PC-9 (cell line): ENCODE results near the gene KLHDC9. TPM values are rescaled to one million over a fixed set of nuclear protein-coding genes. Genes with fewer than 3 reads are reported as not detected.

Experiments used
- BruUV-seq: library from RNA; stranded (reverse); fragments of 400-500 nt; replicated peaks from 2 replicates; lab custom pipeline; 2021; lab: Mats Ljungman, UMichigan
- CTCF ChIA-PET: fragments of 300-600 bp; sonication (Branson Sonifier 250); formaldehyde crosslinking; loops from one replicate; lab custom pipeline; 2022; ENCODE audit warnings: antibody characterized with exemption; lab: Charles Lee
- POLR2A ChIA-PET: fragments of 300-600 bp; sonication (Branson Sonifier 250); formaldehyde crosslinking; loops from one replicate; lab custom pipeline; 2022; ENCODE audit warnings: antibody characterized with exemption; ENCODE audit not compliant: unreplicated experiment; lab: Charles Lee
- DNase-seq, 2 experiments: peaks; one replicate each; pipeline versions ENCODE4 v3.0.0 to v3.0.0-alpha.2; 2015 to 2022; ENCODE audit warnings: mixed read lengths in 1 of 2
- H2AFZ ChIP-seq: fragments of 200-600 bp; sonication (generic); 2 replicates; pipeline ENCODE4 v1.8.1; 2017; ENCODE audit warnings: antibody characterized with exemption
- H3F3A ChIP-seq: fragments of 200-600 bp; sonication (generic); 2 replicates; pipeline ENCODE4 v1.8.1; 2017; ENCODE audit warnings: antibody characterized with exemption, mild to moderate bottlenecking, low read depth; ENCODE audit not compliant: insufficient read depth
- H3K27ac ChIP-seq: fragments of 200-600 bp; sonication (generic); 2 replicates; pipeline ENCODE4 v1.6.1; 2016; ENCODE audit warnings: mixed run types
- H3K27me3 ChIP-seq: fragments of 200-600 bp; sonication (generic); 2 replicates; pipeline ENCODE4 v1.6.1; 2016; ENCODE audit warnings: low read depth, mixed run types; ENCODE audit not compliant: insufficient read depth
- H3K36me3 ChIP-seq: fragments of 200-600 bp; sonication (generic); 2 replicates; pipeline ENCODE4 v1.6.1; 2016; ENCODE audit warnings: low read depth, mixed run types
- H3K4me1 ChIP-seq: fragments of 200-600 bp; sonication (generic); replicated peaks from 2 replicates; pipeline ENCODE4 v1.6.1; 2016; ENCODE audit warnings: mixed run types; ENCODE audit not compliant: insufficient read depth
- H3K4me2 ChIP-seq: fragments of 200-600 bp; sonication (generic); 2 replicates; pipeline ENCODE4 v1.6.1; 2017; ENCODE audit warnings: mixed run types
- H3K4me3 ChIP-seq: fragments of 200-600 bp; sonication (generic); 2 replicates; pipeline ENCODE4 v1.6.1; 2016; ENCODE audit warnings: mixed run types
- H3K79me2 ChIP-seq: fragments of 200-600 bp; sonication (generic); 2 replicates; pipeline ENCODE4 v1.6.1; 2017; ENCODE audit warnings: low read depth, mixed run types
- H3K9me2 ChIP-seq: fragments of 200-600 bp; sonication (generic); 2 replicates; pipeline ENCODE4 v1.8.1; 2017; ENCODE audit warnings: mild to moderate bottlenecking; ENCODE audit not compliant: insufficient read depth
- H3K9me3 ChIP-seq: fragments of 200-600 bp; sonication (generic); 2 replicates; pipeline ENCODE4 v1.8.1; 2016; ENCODE audit warnings: low read depth; ENCODE audit not compliant: insufficient read depth
- H4K20me1 ChIP-seq: fragments of 200-600 bp; sonication (generic); 2 replicates; pipeline ENCODE4 v1.8.1; 2017; ENCODE audit not compliant: insufficient read depth
- EZH2 ChIP-seq: fragments of 200-600 bp; sonication (generic); IDR thresholded peaks from 2 replicates; pipeline ENCODE4 v1.8.0; 2017; ENCODE audit warnings: antibody characterized with exemption, low read depth
- intact Hi-C: fragments of 100-400 bp; cut with micrococcal nuclease; formaldehyde crosslinking; loops from one replicate; pipeline ENCODE4 v1.10.0; 2022; ENCODE audit not compliant: unreplicated experiment
- total RNA-seq: library from RNA; stranded (reverse); gene quantifications from 2 replicates; pipeline ENCODE4 v1.2.3, GENCODE V29; 2021
- TF ChIP-seq, protein P1 (sequence below): fragments of 200-600 bp; sonication (generic); conservative IDR thresholded peaks from 2 replicates; pipeline ENCODE4 v1.6.1; 2017; ENCODE audit warnings: mixed run types, antibody characterized with exemption, mild to moderate bottlenecking, moderate library complexity

The KLHDC9 gene
- total RNA-seq, 1 experiment from 2014 or later, result 5.6 TPM

DNA sequence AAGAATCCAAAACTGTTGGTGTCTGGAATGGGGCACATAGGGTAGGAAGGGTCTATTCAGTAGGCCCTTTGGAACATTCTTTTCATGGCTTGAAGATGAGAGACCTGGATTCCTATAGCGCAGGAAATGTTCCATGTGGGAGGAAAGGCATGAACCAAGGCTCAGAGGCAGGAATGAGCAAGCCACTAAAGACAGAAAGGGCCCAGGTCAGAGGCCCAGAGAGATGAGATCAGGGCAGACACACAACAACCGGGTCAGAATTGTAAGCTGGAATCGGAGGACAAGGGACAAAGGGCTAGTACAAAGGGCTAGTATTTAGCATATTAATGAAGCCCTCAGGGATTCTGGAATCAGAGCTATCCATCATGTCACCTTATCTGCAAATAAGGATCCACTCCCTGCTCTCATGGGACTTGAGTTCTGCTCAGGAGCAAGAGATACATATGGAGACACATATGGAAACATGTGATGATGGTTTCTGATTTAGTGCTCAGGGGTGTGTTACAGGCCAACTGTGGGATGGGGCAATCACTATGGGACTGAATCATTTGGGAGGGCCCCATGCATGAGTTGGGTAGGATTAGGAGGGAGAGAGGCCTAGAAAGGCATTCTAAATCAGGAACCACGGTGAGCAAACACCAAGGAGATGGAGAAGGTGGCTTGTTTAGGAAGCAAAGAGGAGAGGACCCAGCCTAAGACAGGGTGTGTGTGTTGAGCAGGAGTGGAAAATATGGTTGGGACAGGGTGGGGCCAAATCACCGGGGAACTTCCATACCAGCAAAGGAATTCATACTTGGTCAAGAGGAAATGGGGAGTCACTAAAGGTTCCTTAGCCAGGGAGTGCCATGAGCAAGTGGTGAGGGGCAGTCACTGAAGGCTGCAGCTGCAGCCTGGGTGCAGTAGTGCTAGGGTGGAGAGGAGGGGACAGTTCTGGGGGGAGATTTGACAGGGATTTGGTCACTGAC lies 17.4 kb upstream of the KLHDC9 start:
- CTCF ChIA-PET, result no interaction called here
- Histone ChIP-seq H3K9me2 (no peaks in the 10 kb centered on the region), H3K27me3 (no peaks in the 10 kb centered on the region), H3F3A (peaks cover 24% of the 10 kb centered on the region; the same call in 1 of the 2 replicates), H3K27ac (no peak overlapping the region), H3K4me2 (peak overlapping the region; percentile 40), H3K9me3 (no peaks in the 10 kb centered on the region), H2AFZ (no peak overlapping the region), H3K36me3 (no peaks in the 10 kb centered on the region), H4K20me1 (no peaks in the 10 kb centered on the region), H3K4me3 (no peak overlapping the region), H3K4me1 (peaks cover 51% of the 10 kb centered on the region), H3K79me2 (peaks cover 43% of the 10 kb centered on the region)
- POLR2A ChIA-PET, result interaction anchor here (0.5 kb wide), 1 partner anchor 29 kb away, joined by 17 read pairs; no protein-coding TSS in a partner anchor
- intact Hi-C loops, result no loop called here
- no TSS peak for BruUV-seq
- no peak for DNase-seq
- TF ChIP-seq, protein P1, sequence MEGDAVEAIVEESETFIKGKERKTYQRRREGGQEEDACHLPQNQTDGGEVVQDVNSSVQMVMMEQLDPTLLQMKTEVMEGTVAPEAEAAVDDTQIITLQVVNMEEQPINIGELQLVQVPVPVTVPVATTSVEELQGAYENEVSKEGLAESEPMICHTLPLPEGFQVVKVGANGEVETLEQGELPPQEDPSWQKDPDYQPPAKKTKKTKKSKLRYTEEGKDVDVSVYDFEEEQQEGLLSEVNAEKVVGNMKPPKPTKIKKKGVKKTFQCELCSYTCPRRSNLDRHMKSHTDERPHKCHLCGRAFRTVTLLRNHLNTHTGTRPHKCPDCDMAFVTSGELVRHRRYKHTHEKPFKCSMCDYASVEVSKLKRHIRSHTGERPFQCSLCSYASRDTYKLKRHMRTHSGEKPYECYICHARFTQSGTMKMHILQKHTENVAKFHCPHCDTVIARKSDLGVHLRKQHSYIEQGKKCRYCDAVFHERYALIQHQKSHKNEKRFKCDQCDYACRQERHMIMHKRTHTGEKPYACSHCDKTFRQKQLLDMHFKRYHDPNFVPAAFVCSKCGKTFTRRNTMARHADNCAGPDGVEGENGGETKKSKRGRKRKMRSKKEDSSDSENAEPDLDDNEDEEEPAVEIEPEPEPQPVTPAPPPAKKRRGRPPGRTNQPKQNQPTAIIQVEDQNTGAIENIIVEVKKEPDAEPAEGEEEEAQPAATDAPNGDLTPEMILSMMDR, result no peak
- no peak for TF ChIP-seq EZH2

DNA sequence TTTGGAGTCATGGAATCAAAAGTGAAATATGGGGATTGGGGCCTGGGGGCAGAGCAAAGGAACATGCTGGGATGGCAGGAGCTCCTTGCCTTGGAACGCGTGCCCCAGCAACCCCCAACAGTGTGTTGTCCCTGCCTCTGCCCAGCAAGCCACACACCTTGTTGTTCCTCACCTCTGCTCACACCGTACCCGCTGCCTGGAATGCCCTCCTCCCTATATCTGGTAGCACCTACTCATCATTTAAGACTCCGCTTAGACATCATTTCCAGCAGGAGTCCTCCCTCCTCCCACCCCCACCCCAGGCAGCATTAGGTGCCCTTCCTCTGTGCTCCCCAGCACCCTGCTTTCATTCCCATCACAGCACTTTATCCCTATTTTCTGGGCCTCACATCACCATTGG lies 16.6 kb upstream of the KLHDC9 start:
- peaks cover 59% of the 10 kb centered on the region for H3K4me1 ChIP-seq
- ChIA-PET CTCF (no interaction called here), POLR2A (interaction anchor here (0.5 to 0.6 kb wide), 2 partner anchors 30 to 685 kb away, joined by 3 to 17 read pairs; no protein-coding TSS in a partner anchor)
- H3K9me3 ChIP-seq, result no peaks in the 10 kb centered on the region
- no peaks in the 10 kb centered on the region for H3K36me3 ChIP-seq
- no TSS peak for BruUV-seq
- no peaks in the 10 kb centered on the region for H4K20me1 ChIP-seq
- no peak for TF ChIP-seq EZH2
- TF ChIP-seq, protein P1, result no peak
- 0 out of 2 replicates have a peak overlapping the region, but pooled peaks have one; percentile 81 for H3K27ac ChIP-seq
- no peak overlapping the region for H3K4me3 ChIP-seq
- intact Hi-C loops, result no loop called here
- no peak overlapping the region for H3K4me2 ChIP-seq
- no peaks in the 10 kb centered on the region for H3K9me2 ChIP-seq
- H3K79me2 ChIP-seq, result peaks cover 51% of the 10 kb centered on the region
- no peaks in the 10 kb centered on the region for H3K27me3 ChIP-seq
- DNase-seq, result no peak
- H3F3A ChIP-seq, result peaks cover 24% of the 10 kb centered on the region; the same call in 1 of the 2 replicates
- no peak overlapping the region for H2AFZ ChIP-seq

DNA sequence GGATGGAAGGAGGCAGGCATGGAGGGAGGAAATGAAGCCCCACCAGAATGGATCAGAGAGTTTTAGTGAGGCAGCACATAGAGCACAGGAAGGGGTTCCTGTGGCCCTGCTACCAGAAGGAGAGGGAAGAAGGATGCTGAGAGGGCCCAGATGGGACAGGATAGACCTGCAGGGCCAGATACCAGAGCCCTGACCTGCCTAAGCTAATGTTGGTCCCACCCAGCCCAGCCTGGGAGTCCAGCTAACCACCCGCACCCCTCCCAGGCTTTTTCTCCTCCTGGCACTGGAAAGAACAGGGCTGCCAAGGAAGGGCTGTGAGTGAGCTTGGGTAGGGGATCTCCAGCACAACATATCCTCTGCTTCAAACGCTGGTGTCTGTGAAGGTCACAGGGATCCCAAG lies 15.7 kb upstream of the KLHDC9 start:
- intact Hi-C loops, result loop anchor here (2.0 kb wide), 2 partner anchors 14 to 38 kb away; partner anchors contain the start of gene USF1
- Histone ChIP-seq H4K20me1 (no peaks in the 10 kb centered on the region), H2AFZ (no peak overlapping the region), H3K4me3 (peak overlapping the region; percentile 4; the same call in 1 of the 2 replicates), H3K79me2 (peaks cover 61% of the 10 kb centered on the region), H3K9me2 (no peaks in the 10 kb centered on the region), H3K36me3 (no peaks in the 10 kb centered on the region), H3K27ac (peak overlapping the region; percentile 81), H3F3A (peaks cover 30% of the 10 kb centered on the region; the same call in 1 of the 2 replicates), H3K9me3 (no peaks in the 10 kb centered on the region), H3K4me1 (peaks cover 68% of the 10 kb centered on the region), H3K27me3 (no peaks in the 10 kb centered on the region), H3K4me2 (peak overlapping the region; percentile 50)
- ChIA-PET CTCF (no interaction called here), POLR2A (no interaction called here)
- BruUV-seq, result no TSS peak
- TF ChIP-seq, protein P1, result no peak
- no peak for TF ChIP-seq EZH2
- peak; percentile 70 to 75 for DNase-seq
